Renal cortex interstitium (tissue), 11 donors: ENCODE data around the gene DEK. TPM values are rescaled to one million over a fixed set of nuclear protein-coding genes. Genes with fewer than 3 reads are reported as not detected.
"Not testable (repeated sequence)": the region's sequence is repeated elsewhere in the genome, so short reads cannot be mapped to it uniquely, and the experiment has no call there.

ENCODE experiments used
- DNase-seq, 11 donors: peaks; one replicate each; pipeline ENCODE4 v3.0.0-alpha.2; 2013; ENCODE audit warnings: low read depth in 9 of 11, low spot score in 4 of 11; ENCODE audit errors: extremely low read depth in 1 of 11
- polyA plus RNA-seq, 3 donors: library from polyadenylated mRNA; unstranded; fragments of 120-200 nt; gene quantifications; one replicate each; pipeline ENCODE4 v1.2.1, GENCODE V29; 2013; ENCODE audit not compliant: insufficient read length in 3 of 3

DEK gene
- polyA plus RNA-seq, 3 donors: 203 to 267 (median 223) TPM

DNA sequence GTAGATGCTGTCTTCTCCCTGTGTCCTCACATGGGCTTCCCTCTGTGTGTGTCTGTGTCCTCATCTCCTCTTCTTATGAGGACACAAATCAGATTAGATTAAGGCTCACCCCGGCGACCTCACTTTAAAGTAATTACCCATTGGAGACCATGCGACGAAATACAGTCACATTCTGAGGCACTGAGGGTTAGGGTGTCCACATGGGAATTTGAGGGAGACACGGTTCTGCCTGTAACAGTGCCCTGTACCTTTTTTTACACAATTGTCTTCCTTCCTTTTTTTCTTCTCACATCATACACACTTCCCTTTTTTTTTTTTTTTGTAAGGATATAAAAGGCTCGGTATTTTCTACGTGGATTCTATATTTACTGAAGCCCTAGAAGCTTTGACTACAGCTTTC is 48.9 kb downstream of the DEK start:
- DNase-seq: no peak

DNA sequence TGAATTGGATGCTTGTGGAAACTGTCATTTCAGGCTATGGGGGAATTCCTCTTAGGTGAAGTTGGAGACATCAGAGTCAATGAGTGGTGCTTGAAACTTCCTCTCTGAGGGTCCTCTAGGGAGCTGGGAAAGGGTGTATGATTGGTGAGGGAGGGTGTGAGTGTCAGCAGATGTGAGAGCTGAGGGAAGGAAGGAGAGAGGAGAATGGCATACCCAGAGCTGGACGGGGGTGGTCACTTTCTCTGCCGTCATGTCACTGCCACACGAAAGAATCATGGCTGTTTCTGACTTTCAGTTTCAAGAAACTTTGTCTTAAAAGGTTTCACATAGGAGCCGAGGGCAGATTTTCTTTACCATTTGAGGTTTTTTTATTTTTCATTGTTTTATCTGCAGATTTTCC is 50.3 kb downstream of the DEK start:
- no peak for DNase-seq

DNA sequence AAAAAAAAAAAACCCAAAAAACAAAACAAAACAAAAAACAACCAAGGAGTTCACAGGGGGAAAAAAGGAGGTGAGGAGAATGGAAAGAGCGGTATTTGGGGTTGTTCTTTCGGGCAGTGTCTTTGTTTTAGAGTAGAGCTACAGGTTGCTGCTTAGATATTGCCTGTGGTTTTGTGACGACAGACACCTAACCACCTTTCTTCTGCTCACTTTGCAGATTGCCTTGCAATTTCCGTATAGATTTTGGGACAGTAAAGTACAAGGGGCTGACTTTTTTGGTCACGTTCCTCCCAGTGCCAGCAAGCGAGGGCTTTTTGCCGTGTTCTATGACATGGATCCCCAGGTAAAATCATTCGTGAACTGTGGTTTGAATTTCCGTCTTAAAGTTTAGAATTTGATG is 50.9 kb downstream of the DEK start:
- no peak for DNase-seq

DNA sequence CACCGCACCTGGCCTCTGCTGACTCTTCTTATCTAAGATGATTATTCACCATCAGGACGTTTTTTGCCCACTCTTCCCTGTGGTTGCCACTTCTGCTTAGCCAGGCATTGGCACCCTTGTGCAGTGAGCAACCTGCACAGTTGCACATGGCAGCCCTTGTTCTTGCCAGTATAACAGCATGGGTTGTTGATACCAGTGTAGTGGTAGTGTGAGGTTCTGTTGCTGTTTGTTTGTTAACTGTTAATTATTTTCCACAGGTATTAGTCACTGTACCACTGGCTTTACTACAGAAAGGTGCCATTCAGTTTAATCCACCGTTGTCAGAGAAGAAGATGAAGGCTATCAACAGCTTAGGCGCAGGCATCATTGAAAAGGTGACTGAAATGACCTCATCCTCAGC is 52.1 kb downstream of the DEK start:
- no peak for DNase-seq

DNA sequence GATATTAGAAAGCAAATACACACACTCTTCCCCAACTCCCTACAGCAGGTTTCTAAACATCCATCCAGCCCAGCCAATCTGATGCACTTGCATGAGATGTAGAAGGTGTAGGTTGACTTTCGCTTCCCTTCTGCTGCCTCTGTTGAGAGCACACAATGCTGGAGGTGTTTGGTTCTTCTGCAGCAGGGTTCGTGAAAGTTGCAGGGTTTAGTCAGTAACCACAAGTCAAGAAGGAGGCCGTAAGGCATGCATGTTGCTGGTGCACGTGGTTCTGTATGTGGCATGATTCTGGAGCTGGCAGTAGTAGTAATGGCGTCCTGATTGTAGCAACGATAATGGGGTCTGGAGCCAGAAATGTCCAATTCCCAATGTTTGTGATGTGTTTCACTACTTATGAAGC is 53.0 kb downstream of the DEK start:
- no peak for DNase-seq

DNA sequence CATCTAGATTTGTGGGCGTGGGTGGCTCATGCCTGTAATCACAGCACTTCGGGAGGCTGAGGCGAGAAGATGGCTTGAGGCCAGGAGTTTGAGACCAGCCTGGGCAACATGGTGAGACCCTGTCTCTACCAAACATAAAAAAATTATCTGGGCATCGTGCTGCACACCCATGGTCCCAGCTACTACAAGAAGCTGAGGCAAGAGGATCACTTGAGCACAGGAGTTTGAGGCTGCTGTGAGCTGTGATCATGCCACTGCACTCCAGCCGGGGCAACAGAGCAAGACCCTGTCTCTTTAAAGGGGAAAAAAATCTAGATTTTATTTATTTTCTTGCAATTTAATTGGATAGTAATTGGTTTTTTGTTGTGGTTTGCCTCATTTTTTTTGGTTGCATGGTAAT is 53.6 kb downstream of the DEK start:
- no peak for DNase-seq

DNA sequence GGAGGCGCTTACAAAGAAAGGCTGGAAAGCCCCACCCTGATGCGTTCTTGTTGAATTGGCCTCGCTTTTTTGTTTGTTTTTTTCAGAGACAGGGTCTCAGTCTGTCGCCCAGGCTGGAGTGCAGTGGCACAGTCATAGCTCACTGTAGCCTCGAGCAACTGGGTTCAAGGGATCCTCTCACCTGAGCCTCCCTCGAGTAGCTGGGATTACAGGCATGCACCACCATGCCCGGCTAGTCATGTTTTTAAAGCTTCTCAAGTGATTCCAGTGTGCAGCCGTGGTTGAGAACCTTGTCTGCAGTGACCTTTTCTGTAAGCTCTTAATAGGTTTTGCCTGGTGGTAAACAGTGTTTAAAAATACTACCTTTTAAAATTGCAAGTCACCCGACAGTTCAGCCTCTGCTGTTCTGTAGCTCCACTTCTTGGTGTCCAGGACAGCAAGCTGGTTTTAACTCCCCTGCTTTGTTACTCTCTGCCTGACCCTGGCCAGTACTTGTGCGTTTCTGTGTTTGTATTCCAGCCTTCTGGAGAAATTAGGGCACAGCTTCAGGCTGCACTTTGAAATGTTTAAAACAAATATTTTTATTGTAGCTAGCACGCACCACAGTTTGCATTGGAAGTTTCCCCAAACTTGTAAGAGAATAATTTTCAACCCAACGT is 54.7 kb downstream of the DEK start:
- no peak for DNase-seq

GRCh38 chr6:18208778-18209177 is 55.6 kb downstream of the DEK start:
- DNase-seq: not testable (repeated sequence)

- DNase-seq: no peak
Measured at GRCh38 chr6:18207949-18208348, 56.4 kb downstream of the DEK start.

GRCh38 chr6:18207438-18207837 is 56.9 kb downstream of the DEK start:
- DNase-seq: no peak

DNA sequence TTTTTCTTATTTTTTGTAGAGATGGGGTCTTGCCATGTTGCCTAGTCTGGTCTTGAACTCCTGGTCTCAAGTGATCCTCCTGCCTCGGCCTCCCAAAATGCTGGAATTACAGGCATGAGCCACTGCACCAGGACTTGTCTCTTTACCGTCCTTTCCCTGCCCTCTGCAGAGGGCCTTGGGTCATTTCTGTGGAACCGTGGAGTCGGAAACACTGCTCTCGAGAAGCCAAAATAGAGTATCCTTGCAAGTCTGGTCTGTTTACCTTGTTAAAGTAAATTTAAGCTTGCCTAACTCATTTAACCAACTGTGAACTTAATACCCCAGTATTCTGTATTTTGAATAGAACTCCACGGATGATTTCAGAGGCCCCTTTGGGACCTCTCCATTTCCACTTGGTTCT is 57.7 kb downstream of the DEK start:
- no peak for DNase-seq

- DNase-seq: no peak
Measured at GRCh38 chr6:18204691-18205090, 59.6 kb downstream of the DEK start.

DNA sequence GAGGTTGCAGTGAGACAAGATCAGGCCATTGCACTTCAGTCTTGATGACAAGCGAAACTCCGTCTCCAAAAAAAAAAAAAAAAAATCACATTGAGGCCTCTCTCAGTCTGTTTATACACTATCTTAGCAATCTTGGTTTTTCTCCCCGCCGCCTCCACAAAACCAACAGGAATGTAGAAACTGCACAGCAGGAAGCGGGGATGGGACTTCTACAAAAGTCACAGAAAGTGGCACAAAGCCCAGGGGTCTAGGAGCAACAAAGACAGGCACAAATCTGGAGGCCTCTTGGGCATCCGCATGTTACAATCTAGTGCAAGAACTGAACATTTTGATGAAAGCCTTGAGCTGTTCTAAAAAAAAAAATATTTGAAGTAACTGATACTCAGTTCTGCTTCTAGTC is 60.5 kb downstream of the DEK start:
- no peak for DNase-seq

DNA sequence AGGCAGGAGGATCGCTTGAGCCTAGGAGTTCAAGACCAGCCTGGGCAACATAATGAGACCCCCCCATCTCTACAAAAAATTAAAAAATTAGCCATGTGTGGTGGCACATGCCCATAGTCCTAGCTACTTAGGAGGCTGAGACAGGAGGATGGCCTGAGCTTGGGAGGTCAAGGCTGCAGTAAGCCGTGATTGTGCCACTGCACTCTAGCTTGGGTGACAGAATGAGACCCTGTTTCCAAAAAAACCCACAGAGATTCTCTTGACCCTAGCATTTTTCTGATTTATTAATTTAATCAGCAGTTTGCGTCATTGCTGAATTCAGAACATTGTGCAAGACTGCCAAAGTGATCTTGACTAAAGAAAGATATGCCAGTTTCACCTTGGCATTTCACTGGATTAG is 72.3 kb downstream of the DEK start:
- no peak for DNase-seq

DNA sequence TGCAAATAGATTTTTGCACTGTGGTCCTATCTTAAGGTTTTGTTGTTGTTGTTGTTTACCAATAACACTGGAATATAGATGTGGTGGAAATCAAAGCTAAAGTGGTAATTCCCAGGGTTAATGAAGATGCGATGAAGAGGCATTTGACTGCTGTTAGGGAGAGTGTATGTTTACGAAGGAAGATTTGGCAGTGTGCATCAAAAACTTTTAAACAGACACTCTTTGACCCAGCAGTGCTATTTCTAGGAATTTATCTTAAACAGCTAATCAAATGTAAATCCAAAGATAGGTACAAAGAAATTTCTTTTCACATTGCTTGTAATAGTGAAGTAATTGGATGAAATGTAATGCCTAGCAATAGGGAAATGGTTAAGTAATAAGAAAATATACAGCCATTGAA is 75.1 kb downstream of the DEK start:
- no peak for DNase-seq

- DNase-seq: no peak
Measured at GRCh38 chr6:18187701-18188100, 76.6 kb downstream of the DEK start.

DNA sequence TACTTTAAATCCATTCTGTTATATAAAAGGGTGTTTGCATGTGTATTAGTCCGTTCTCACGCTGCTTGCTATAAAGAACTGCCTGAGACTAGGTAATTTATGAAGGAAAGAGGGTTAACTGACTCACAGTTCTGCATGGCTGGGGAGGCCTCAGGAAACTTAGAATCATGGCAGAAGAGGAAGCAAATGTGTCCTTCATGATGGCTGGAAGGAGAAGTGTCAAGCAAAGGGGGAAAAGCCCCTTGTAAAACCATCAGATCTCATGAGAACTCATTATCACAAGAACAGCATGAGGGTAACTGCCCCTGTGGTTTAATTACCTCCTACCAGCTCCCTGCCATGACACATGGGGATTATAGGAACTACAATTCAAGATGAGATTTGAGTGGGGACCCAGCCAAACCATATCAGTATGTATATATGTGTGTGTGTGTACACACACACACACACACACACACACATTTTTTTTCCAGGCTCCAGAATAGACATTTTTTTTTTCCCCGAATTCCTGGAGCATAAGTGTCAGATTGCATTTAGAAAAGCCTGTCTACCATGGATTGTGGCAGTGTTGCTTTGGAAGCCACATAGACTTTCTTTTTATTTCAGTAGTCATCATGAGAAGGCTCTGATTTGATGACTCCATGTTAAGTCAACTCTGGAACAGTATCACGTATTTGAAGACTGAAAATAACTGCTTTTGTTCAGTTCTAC is 77.6 kb downstream of the DEK start:
- no peak for DNase-seq

DNA sequence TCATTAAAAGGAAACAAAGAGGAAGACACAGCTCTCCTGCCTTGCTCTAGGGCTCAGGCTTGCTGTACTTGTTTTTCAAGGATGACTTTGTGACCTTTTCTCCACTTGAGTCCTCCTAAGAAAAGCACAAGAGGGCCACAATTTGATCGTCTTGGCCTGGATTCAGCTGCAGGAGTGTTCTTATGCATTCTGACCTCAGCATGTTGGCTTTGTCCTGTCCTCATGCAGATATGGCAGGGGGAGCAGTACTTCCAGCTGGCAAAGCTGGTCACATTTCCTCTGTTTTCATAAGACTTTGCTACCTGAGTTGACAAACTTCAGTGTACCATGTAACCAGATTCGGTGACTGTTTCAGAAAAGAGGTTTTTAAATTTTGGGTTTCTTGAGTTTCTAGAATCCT is 78.3 kb downstream of the DEK start:
- DNase-seq: peak in 2 of 11 donors; percentile 5 to 8

GRCh38 chr6:18185624-18186023 is 78.7 kb downstream of the DEK start:
- DNase-seq: no peak

DNA sequence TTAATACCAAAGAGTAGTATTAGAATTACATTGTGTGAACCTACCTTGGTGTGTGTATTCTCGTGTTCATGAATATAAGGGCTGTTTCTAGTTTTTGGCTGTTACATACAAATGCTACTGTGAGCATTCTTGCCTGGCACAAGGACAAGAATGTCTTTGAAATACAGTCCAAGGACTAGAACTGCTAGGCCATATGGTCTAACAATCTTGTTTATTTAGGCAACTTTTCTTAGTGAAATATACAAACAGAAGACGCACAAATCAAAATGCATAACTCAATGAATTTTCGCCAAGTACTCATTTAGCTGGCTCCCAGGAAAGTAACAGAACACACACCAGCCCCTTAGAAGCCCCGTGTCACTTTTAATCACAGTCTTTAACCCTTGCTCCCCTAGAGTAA is 80.6 kb downstream of the DEK start:
- DNase-seq: peak in 9 of 11 donors; percentile 12 to 46 (median 24)

- DNase-seq: no peak
Measured at GRCh38 chr6:18182568-18182967, 81.8 kb downstream of the DEK start.
